Heart right ventricle (tissue), 16 donors: ENCODE measurements around the gene CCDC91. TPM values are rescaled to one million over a fixed set of nuclear protein-coding genes. Genes with fewer than 3 reads are reported as not detected.

Source experiments
- ATAC-seq, 8 donors: fragments of 200-7000 bp; cut with Tn5 transposase; one replicate each; pipeline ENCODE4 v1.9.1; 2020; ENCODE audit warnings: mild to moderate bottlenecking in 8 of 8, moderate library complexity in 8 of 8, moderate number of reproducible peaks in 1 of 8
- DNase-seq, 2 donors: peaks; one replicate each; pipeline ENCODE4 v3.0.0-alpha.2; 2020
- H3K27ac ChIP-seq, 10 donors: fragments of 200-600 bp; sonication (generic) in 2 of 10; one replicate each; pipeline versions ENCODE4 v1.5.0 to v1.8.0; 2020 to 2022; ENCODE audit warnings: mild to moderate bottlenecking in 3 of 10
- H3K27me3 ChIP-seq, 7 donors: fragments of 200-600 bp; one replicate each; pipeline ENCODE4 v1.8.0; 2021 to 2022; ENCODE audit warnings: mild to moderate bottlenecking in 2 of 7
- H3K36me3 ChIP-seq, 9 donors: fragments of 200-600 bp; sonication (generic) in 1 of 9; one replicate each; pipeline versions ENCODE4 v1.5.0 to v1.8.0; 2020 to 2022; ENCODE audit warnings: mild to moderate bottlenecking in 2 of 9
- H3K4me1 ChIP-seq, 9 donors: fragments of 200-600 bp; sonication (generic) in 1 of 9; one replicate each; pipeline versions ENCODE4 v1.5.0 to v1.8.0; 2020 to 2022; ENCODE audit warnings: mild to moderate bottlenecking in 4 of 9
- H3K4me3 ChIP-seq, 10 donors: fragments of 200-600 bp; sonication (generic) in 2 of 10; one replicate each; pipeline versions ENCODE4 v1.5.0 to v1.8.0; 2020 to 2022; ENCODE audit warnings: mild to moderate bottlenecking in 7 of 10, moderate library complexity in 2 of 10
- H3K9me3 ChIP-seq, 11 donors: fragments of 200-600 bp in 10 of 11; sonication (generic) in 2 of 11; one replicate each; pipeline versions ENCODE4 v1.5.0 to v1.8.0; 2013 to 2022; ENCODE audit warnings: mild to moderate bottlenecking in 2 of 11, control low read depth in 1 of 11, moderate library complexity in 1 of 11
- CTCF ChIP-seq, 9 donors: fragments of 200-600 bp; sonication (generic) in 2 of 9; IDR thresholded peaks; one replicate each; pipeline versions ENCODE4 v1.5.0 to v1.8.0; 2021 to 2022; ENCODE audit warnings: antibody characterized with exemption in 9 of 9, mild to moderate bottlenecking in 5 of 9, moderate library complexity in 1 of 9
- WGBS, 2 donors: extraction: QIAGEN DNeasy Blood & Tissue Kit; methylation state at CpG; one replicate each; pipeline ENCODE4 v1.1.7; 2013; ENCODE audit warnings: inconsistent platforms in 1 of 2; 5-methylcytosine and 5-hydroxymethylcytosine counted together
- intact Hi-C, 10 donors: fragments of 100-400 bp; cut with DNase I; formaldehyde crosslinking; loops; one replicate each; pipeline versions ENCODE4 v1.11.1 to v1.14.2; 2022
- long read RNA-seq, 3 donors: library from polyadenylated mRNA; unstranded; transcript quantifications; one replicate each; pipeline ENCODE4 v2.0.0, GENCODE V29; 2020 to 2021
- polyA plus RNA-seq, 2 donors: library from polyadenylated mRNA; stranded (reverse); fragments of 200-250 nt; gene quantifications; one replicate each; pipeline ENCODE4 v1.2.3, GENCODE V29; 2013
- total RNA-seq, 10 donors: library from RNA; stranded (reverse); fragmentation: NEBNext Ultra II Directional in 3 of 10; extraction: Animal tissue kit (Norgen Biotek cat#: 25700) in 3 of 10; gene quantifications; one replicate each; pipeline versions ENCODE4 v1.2.1 to v1.2.4, GENCODE V29; 2021 to 2023
- donor health status: Arrhythmogenic right ventricular cardiomyopathy.
- donor health status: ischemic (EF 13 %, LVEDD 7.1; RV severe dilation, severe dysfunction).
- donor health status: healthy with polysubstance abuse.
- donor health status: DM: no; HTN: yes; CAD: no.
- donor health status: DM: no; HTN: no; CAD: no.
- donor health status: ischemic (EF 25% LVEDD 6.9; RV normal size, moderate dysfunction).
- donor health status: ischemic (EF 25% LVEDD 5.7; RV mildly dilated, moderate dysfunction).
- donor health status: healthy.
- donor health status: DM: yes; HTN: yes; CAD: no.
- donor health status: Ischemic cardiomyopathy.
- donor health status: ischemic (EF 35%, LVEDD 5.7; RV mildly dilated, moderate dysfunction).
- donor health status: nonischemic (EF 11% LVEDD 7.7; RV severe dilation, severe dysfunction).
- donor health status: DM: yes; HTN: yes; CAD: no.
- donor health status: PGD.
- donor health status: ischemic (EF 29% LVEDD 5.4; RV normal size, mild dysfunction).
- donor health status: nonischemic (EF 23%, LVEDD 6.1; RV moderate dilation, normal function).

CCDC91 gene, protein sequence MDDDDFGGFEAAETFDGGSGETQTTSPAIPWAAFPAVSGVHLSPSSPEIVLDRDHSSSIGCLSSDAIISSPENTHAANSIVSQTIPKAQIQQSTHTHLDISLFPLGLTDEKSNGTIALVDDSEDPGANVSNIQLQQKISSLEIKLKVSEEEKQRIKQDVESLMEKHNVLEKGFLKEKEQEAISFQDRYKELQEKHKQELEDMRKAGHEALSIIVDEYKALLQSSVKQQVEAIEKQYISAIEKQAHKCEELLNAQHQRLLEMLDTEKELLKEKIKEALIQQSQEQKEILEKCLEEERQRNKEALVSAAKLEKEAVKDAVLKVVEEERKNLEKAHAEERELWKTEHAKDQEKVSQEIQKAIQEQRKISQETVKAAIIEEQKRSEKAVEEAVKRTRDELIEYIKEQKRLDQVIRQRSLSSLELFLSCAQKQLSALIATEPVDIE
- total RNA-seq (10 to 100 TPM; 44.7 to 66.4 (median 56.7) TPM), polyA plus RNA-seq (10 to 100 TPM; 20.5 to 44.8 TPM)
- long read RNA-seq, donor 1, transcript CCDC91-205 (11 exons, 1,301 nt), result major isoform, 20 of 48 reads
- long read RNA-seq, donor 1, partial matches to known transcripts, result 7 of 48 reads
- long read RNA-seq, donor 1, other reads (novel, unspliced or antisense), result 19 of 48 reads
- long read RNA-seq, donor 2, transcript CCDC91-205 (11 exons, 1,301 nt), result major isoform, 11 of 42 reads
- long read RNA-seq, donor 2, partial matches to known transcripts, result 10 of 42 reads
- long read RNA-seq, donor 2, other reads (novel, unspliced or antisense), result 18 of 42 reads
- long read RNA-seq, donor 3, transcript CCDC91-205 (11 exons, 1,301 nt), result major isoform, 12 of 38 reads
- long read RNA-seq, donor 3, partial matches to known transcripts, result 10 of 38 reads
- long read RNA-seq, donor 3, other reads (novel, unspliced or antisense), result 14 of 38 reads

DNA sequence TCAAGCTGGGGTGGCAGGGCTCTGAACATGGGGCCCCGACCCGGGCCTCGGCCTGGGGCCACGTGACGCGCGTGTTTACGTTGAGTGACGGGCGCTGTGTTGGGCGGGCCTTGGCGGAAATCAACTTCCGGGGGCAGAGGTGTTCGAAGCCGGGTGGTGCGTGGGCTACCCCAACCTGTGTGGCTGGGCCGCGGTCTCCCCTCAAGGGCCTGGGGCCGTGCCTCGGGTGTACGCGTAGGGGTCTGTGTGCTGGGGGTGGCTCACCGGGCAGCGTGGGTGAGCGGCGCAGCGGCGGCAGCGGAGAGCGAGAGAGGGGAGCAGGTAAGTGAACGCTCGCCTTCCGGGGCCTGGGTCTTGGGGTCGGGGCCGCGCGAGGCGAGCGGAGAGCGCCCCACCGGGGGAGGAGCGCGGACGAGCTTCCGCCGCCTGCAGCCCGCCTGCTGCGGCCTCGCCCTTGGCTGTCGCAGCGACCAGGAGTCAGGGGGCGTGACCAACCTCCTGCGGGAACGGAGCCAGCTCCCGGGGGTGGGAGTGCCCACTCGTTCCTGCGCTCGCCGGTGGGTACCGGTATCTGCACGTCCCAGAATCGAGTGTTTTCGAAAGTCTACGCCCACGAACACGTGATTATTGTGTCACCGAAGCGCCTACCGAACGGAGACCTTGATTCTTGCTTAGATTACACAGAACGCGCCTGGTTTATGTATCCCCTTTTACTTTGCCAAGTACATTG lies at the start of gene CCDC91:
Gene CCDC91 (plus strand): TSS at position 136 of the 730 bp plus-strand sequence. CDS start 66,760 bp downstream, outside the sequence.
- H3K36me3 ChIP-seq, result peaks cover 0 to 3% (median 0%) of the 10 kb centered on the region in 9 donors
- intact Hi-C loops, result loop anchor here in 2 of 10 donors (10.0 kb wide), 3 partner anchors 216 to 774 kb away; partner anchors contain the start of gene PTHLH (in 1 of the 2)
- H3K27me3 ChIP-seq, result no peaks in the 10 kb centered on the region
- DNase-seq, result peak; percentile 86 to 87
- peaks cover 0 to 23% (median 0%) of the 10 kb centered on the region in 11 donors for H3K9me3 ChIP-seq
- WGBS, 2 donors, result 0% methylated on average over 72 of the region's 72 CpGs
- H3K4me3 ChIP-seq, result peak within 1 kb of the TSS; percentile 70 to 97 (median 78)
- peak within 1 kb of the TSS; percentile 91 to 99 (median 96) for H3K27ac ChIP-seq
- peak; percentile 91 to 98 (median 92) for ATAC-seq
- peak in 1 of 9 donors; percentile 28 for TF ChIP-seq CTCF (IDR thresholded peaks at IDR 0.05)
- peaks cover 0 to 22% (median 14%) of the 10 kb centered on the region in 9 donors for H3K4me1 ChIP-seq

DNA sequence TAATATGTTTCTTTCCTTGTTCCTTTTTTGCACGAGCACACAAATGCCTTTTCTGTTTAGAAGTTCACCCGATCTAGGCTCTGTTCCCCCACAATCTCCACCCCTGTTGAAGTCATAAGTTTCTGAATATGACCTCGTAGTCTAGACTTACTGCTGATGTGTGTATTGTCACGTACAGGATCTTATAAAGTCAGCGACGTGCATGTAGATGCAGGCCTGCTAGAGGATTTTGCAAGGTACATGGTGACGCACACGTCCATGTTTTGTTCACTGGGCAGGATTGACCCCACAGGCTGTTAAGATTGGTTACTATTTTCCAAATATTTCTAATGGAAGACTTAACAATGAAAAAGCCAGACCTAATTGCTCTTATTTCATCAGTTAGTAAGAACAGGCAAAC lies 46.2 kb upstream of the CCDC91 start:
- no peak overlapping the region for H3K4me3 ChIP-seq
- no peak for ATAC-seq
- intact Hi-C loops, result no loop called here
- H3K27me3 ChIP-seq, result no peaks in the 10 kb centered on the region
- DNase-seq, result no peak
- TF ChIP-seq CTCF (IDR thresholded peaks at IDR 0.05), result no peak
- no peaks in the 10 kb centered on the region for H3K4me1 ChIP-seq
- 87% methylated on average over 8 of the region's 8 CpGs for WGBS, 2 donors
- no peaks in the 10 kb centered on the region for H3K9me3 ChIP-seq
- H3K36me3 ChIP-seq, result no peaks in the 10 kb centered on the region
- no peak overlapping the region for H3K27ac ChIP-seq

GRCh38 chr12:28144532-28144931 lies 45.7 kb upstream of the CCDC91 start:
- H3K27me3 ChIP-seq, result no peaks in the 10 kb centered on the region
- no peak overlapping the region for H3K4me3 ChIP-seq
- intact Hi-C loops, result no loop called here
- no peak for TF ChIP-seq CTCF (IDR thresholded peaks at IDR 0.05)
- H3K27ac ChIP-seq, result no peak overlapping the region
- DNase-seq (no peak), ATAC-seq (no peak)
- no peaks in the 10 kb centered on the region for H3K4me1 ChIP-seq
- H3K36me3 ChIP-seq, result no peaks in the 10 kb centered on the region
- WGBS, 2 donors, result 92 to 100% methylated on average over 2 of the region's 2 CpGs
- H3K9me3 ChIP-seq, result no peaks in the 10 kb centered on the region

DNA sequence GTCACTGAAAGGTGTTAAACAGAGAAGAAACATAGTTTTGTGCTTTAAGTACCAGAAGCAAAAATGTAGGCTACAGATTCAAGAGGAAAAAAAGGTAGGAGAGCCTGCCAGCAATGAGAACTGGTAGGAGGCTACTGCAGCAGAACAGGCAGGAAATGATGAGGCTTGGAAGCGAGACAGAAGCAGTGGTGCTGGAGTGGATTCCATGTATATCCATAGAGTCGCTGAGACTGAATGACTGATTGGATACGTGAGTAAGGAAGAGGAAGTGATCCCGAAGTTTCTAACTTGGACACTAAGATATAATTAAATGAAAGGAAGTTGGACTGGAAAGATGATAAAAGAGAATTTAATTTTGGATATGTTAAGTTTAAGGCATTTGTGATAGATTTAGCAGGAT lies 45.0 kb upstream of the CCDC91 start:
- no peak for TF ChIP-seq CTCF (IDR thresholded peaks at IDR 0.05)
- DNase-seq (no peak), ATAC-seq (no peak)
- Histone ChIP-seq H3K27ac (no peak overlapping the region), H3K4me1 (no peaks in the 10 kb centered on the region), H3K36me3 (no peaks in the 10 kb centered on the region), H3K4me3 (no peak overlapping the region), H3K27me3 (no peaks in the 10 kb centered on the region), H3K9me3 (no peaks in the 10 kb centered on the region)
- intact Hi-C loops, result no loop called here
- 65 to 66% methylated on average over 4 of the region's 4 CpGs for WGBS, 2 donors
